Transverse colon (tissue), 4 donors: ENCODE data around the gene ARL14.

Experiments
- CTCF ChIP-seq, 5 experiments: fragments of 200-600 bp in 3 of 5; fragments of 450-650 bp in 2 of 5; sonication (generic) in 3 of 5; IDR thresholded peaks; 1 replicate in 2 of 5; 2 replicates in 3 of 5; pipeline ENCODE4 v1.5.1; 2016 to 2017; ENCODE audit warnings: antibody characterized with exemption in 5 of 5, inconsistent platforms in 3 of 5, mild to moderate bottlenecking in 2 of 5, moderate library complexity in 1 of 5
- EP300 ChIP-seq: sonication (generic); formaldehyde crosslinking; IDR thresholded peaks from one replicate; pipeline ENCODE4 v1.6.1; 2017; ENCODE audit warnings: antibody characterized with exemption, low read depth
- POLR2A ChIP-seq: fragments of 450-650 bp; IDR thresholded peaks from one replicate; pipeline ENCODE4 v1.6.1; 2016; ENCODE audit warnings: antibody characterized with exemption, mild to moderate bottlenecking, moderate library complexity
- POLR2AphosphoS5 ChIP-seq, 3 donors: sonication (generic); formaldehyde crosslinking; IDR thresholded peaks; one replicate each; pipeline ENCODE4 v1.6.1; 2016; ENCODE audit warnings: antibody characterized with exemption in 3 of 3

GRCh38 chr3:160644491-160644890, 32.5 kb upstream of the ARL14 start:
- TF ChIP-seq CTCF (IDR thresholded peaks at IDR 0.05) (no peak), POLR2A (no peak), EP300 (no peak), POLR2AphosphoS5 (IDR thresholded peaks at IDR 0.05) (no peak)
